SK-N-MC (cell line): Measurements from ENCODE around the gene ARRDC2.

ENCODE experiments used
- EZH2 ChIP-seq: fragments of 200-600 bp; sonication (generic); IDR thresholded peaks from one replicate; pipeline ENCODE4 v1.6.1; 2017; ENCODE audit warnings: antibody characterized with exemption
- FOXP2 ChIP-seq: optimal IDR thresholded peaks from 2 replicates; pipeline ENCODE3; 2011; ENCODE audit warnings: mild to moderate bottlenecking, moderate library complexity; ENCODE audit not compliant: insufficient read depth; ENCODE audit errors: extremely low read length, control extremely low read depth
- POLR2AphosphoS5 ChIP-seq: IDR thresholded peaks from 2 replicates; pipeline ENCODE4 v1.6.1; 2012; ENCODE audit warnings: mild to moderate bottlenecking, low read depth, low read length, borderline replicate concordance

DNA sequence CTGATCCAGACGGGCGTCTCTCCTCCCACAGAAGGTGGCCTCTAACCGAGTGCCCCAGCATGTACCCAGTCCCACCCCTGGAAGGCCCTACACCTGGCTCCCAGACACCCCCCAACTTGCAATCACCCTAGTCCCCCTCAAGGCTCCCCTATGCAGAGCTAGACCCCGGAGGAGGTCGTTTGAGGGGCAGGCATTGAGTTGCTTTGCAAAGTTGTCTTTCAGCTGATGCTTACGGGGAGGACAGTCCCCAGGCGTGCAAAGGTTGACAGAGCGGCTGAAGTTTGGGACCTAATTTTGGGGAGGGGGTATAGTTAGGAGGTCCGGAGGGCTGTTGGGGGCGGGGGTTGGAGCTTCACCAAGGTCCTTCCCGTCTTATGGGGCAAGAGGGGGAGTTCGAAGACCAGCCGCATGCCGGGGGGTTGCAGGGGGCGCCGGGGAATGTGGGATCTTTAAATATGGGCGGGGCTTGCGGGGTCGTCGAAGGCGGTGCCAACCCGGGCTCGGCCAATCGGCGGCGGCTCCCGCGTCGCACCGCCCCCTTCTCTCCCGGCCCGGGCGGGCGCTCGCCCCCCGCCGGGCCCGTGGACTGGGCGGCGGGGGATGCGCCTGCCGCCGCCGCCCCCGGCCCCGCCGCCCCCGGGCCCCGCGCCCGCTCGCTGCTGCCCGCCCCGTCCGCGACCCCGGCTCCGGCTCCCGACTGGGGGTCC is 41.3 kb upstream of the ARRDC2 start, which contains the start of gene KCNN1:
- no peak for TF ChIP-seq POLR2AphosphoS5
- TF ChIP-seq EZH2, result no peak
- no peak for TF ChIP-seq FOXP2
